Skeletal muscle tissue (tissue), 4 donors: ENCODE results near the gene RWDD4. TPM values are rescaled to one million over a fixed set of nuclear protein-coding genes. Genes with fewer than 3 reads are reported as not detected.

Experiments
- H3K27ac ChIP-seq: one replicate; pipeline ENCODE4 v1.7.0; 2013; ENCODE audit warnings: mild to moderate bottlenecking, low read depth, low read length, inconsistent platforms
- H3K27me3 ChIP-seq, 3 donors: one replicate each; pipeline ENCODE4 v1.7.0; 2013; ENCODE audit warnings: low read length in 3 of 3; ENCODE audit not compliant: control insufficient read depth in 3 of 3, insufficient read depth in 3 of 3
- H3K36me3 ChIP-seq, 3 donors: one replicate each; pipeline ENCODE4 v1.7.0; 2013; ENCODE audit warnings: low read length in 3 of 3; ENCODE audit not compliant: control insufficient read depth in 3 of 3, insufficient read depth in 3 of 3
- H3K4me1 ChIP-seq, 3 donors: one replicate each; pipeline ENCODE4 v1.7.0; 2013; ENCODE audit warnings: low read length in 3 of 3, mild to moderate bottlenecking in 3 of 3; ENCODE audit not compliant: control insufficient read depth in 3 of 3, insufficient read depth in 3 of 3
- H3K4me3 ChIP-seq, 3 donors: one replicate each; pipeline ENCODE4 v1.7.0; 2013; ENCODE audit warnings: low read length in 3 of 3
- H3K9ac ChIP-seq, 3 donors: one replicate each; pipeline ENCODE4 v1.7.0; 2013; ENCODE audit warnings: low read length in 3 of 3, mild to moderate bottlenecking in 3 of 3, moderate library complexity in 2 of 3, low read depth in 1 of 3
- H3K9me3 ChIP-seq, 3 donors: one replicate each; pipeline ENCODE4 v1.7.0; 2013; ENCODE audit warnings: low read length in 3 of 3; ENCODE audit not compliant: control insufficient read depth in 3 of 3
- total RNA-seq: library from RNA; depleted of rRNA; stranded (reverse); fragments of >200 nt; gene quantifications from one replicate; pipeline ENCODE4 v1.2.3, GENCODE V29; 2014
- donor health status: Osteomylitis.

RWDD4 gene
- total RNA-seq, result 13.6 TPM

DNA sequence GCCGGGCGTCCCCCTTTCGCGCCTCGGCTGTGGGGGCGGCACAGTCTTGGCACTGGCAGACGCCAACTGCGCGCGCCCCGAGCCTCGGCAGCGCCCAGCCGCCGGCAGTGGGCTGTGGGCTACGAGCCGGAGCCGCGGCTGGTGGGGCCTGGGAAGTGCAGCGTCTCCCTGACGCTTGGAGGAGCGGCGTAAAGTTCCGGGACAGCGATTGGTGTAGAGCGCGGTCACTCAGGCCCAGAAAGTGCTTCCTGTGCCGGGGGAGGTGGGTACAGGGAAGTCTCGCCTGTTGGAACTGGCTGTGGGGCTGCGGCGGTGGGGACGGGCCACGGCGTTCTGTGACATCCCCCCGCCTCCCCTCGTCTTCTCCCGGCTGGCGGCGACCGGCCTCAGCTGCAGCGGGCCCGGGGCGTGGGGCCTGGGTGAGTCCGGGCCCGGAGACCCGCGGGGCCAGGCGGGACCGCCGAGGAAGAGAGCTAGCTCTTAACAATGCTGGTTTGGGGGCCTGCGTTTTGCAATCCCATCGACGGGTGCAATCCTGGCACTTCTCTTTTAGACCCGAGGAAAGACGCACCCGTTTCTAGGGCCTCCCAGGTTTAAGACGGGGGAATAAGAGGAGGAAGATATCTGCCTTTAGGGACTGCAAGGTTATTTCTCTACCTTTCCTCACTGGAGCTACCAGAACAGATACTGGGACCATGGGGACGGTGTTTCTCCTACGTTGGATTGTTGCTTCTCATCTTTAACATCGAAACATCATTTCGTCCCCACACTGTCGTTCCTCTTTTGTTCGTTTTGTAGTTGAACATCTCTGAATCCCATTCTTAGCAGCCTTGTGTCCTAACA is at the start of gene RWDD4, which contains the start of gene TRAPPC11:
Gene RWDD4, minus strand, starts transcription at position 157 of the 843 bp plus-strand sequence. CDS start 233 bp downstream, outside the sequence.
Gene TRAPPC11, plus strand, starts transcription at position 265 of the 843 bp plus-strand sequence. CDS start 4,575 bp downstream, outside the sequence.
- Histone ChIP-seq H3K27ac (peak within 1 kb of the TSS; percentile 91), H3K9ac (peak within 1 kb of the TSS; percentile 83 to 97 (median 90)), H3K27me3 (no peaks in the 10 kb centered on the region), H3K4me1 (peaks cover 8 to 11% (median 11%) of the 10 kb centered on the region in 3 donors), H3K9me3 (no peaks in the 10 kb centered on the region), H3K36me3 (peaks cover under 1 to 7% (median 3%) of the 10 kb centered on the region in 3 donors), H3K4me3 (peak within 1 kb of the TSS; percentile 71 to 97 (median 92))

DNA sequence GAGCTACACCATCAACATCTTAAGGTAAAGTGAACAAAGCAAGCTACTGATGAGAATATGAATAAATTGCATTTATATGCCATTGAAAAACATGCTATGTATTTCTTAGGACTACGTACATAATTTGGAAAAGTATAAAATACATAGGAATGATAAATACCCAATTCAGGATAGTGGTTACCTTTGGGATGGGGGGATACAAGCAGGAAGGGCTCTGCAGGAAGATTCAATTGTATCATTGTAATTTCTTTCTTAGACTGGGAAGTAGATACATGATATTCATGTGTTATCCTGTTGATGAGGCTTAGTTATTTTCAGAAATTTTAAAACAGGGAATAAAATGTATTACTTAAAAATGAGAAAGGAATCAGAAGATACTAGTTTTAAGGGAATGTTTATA is 43.5 kb upstream of the RWDD4 start:
- H3K27ac ChIP-seq, result no peak overlapping the region
- no peaks in the 10 kb centered on the region for H3K4me1 ChIP-seq
- H3K9me3 ChIP-seq, result no peaks in the 10 kb centered on the region
- H3K4me3 ChIP-seq, result no peak overlapping the region
- H3K36me3 ChIP-seq, result peaks cover 35 to 63% (median 58%) of the 10 kb centered on the region in 3 donors
- no peaks in the 10 kb centered on the region for H3K27me3 ChIP-seq
- H3K9ac ChIP-seq, result no peak overlapping the region

DNA sequence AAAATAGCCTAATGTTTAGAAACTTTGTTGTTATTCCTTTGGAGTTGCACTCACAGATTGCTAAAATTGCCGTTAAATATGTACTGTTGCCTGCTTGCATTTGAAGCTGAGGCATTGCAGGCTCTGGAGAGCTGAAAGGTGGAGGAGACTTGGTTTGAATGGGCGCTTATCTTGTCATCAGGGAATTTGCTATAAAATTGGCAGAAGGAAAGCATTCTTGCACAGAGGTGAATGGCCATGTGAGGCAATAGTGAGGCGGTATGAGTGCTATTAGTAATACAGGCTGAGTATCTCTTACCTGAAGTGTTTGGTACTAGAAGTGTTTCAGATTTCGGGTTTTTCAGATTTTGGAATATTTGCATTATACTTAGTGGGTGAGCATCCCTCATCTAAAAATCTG is 41.4 kb upstream of the RWDD4 start:
- no peak overlapping the region for H3K27ac ChIP-seq
- no peaks in the 10 kb centered on the region for H3K4me1 ChIP-seq
- no peaks in the 10 kb centered on the region for H3K27me3 ChIP-seq
- H3K36me3 ChIP-seq, result peaks cover 44 to 71% (median 61%) of the 10 kb centered on the region in 3 donors
- H3K4me3 ChIP-seq, result no peak overlapping the region
- no peaks in the 10 kb centered on the region for H3K9me3 ChIP-seq
- no peak overlapping the region for H3K9ac ChIP-seq

DNA sequence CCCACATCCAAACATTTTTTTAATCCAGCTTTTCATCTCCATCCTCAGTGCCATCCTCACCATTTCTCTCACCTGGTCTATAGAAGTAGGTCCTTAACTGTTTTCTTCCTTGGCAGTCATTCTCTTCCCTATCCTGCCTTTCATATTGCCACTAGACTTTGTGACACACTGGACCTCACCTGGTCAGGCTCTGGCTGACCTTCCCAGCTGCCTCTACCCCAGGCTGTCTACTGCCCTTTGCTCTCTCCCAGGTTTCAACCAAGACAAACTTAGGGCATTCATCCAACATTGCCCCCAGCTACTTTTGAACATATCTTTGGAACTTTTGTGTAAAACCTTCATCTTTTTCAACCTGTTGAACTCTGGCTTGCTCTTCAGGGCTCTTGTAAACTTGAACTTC is 39.9 kb upstream of the RWDD4 start:
- H3K9me3 ChIP-seq, result no peaks in the 10 kb centered on the region
- H3K27ac ChIP-seq, result no peak overlapping the region
- H3K4me1 ChIP-seq, result no peaks in the 10 kb centered on the region
- H3K36me3 ChIP-seq, result peaks cover 44 to 78% (median 69%) of the 10 kb centered on the region in 3 donors
- no peaks in the 10 kb centered on the region for H3K27me3 ChIP-seq
- no peak overlapping the region for H3K4me3 ChIP-seq
- H3K9ac ChIP-seq, result no peak overlapping the region

DNA sequence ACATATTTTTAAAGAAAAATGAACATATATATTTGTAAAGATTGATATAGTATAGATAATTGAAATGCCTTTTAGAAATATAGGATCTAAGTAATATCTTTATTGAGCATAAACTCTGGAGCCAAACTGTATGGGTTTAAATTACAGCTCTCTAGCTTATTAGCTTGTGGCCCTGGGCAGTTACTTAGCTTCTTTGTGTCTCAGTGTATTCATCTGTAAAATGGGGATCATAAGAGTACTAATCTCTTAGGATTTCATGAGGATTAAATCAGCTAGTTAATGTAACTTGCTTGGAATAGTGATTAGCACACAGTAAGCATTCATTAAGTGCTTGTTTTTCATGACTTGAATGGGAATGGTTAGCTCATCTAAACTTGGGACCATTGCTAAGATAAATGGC is 32.9 kb upstream of the RWDD4 start:
- Histone ChIP-seq H3K9ac (no peak overlapping the region), H3K36me3 (peaks cover 20 to 61% (median 56%) of the 10 kb centered on the region in 3 donors)

DNA sequence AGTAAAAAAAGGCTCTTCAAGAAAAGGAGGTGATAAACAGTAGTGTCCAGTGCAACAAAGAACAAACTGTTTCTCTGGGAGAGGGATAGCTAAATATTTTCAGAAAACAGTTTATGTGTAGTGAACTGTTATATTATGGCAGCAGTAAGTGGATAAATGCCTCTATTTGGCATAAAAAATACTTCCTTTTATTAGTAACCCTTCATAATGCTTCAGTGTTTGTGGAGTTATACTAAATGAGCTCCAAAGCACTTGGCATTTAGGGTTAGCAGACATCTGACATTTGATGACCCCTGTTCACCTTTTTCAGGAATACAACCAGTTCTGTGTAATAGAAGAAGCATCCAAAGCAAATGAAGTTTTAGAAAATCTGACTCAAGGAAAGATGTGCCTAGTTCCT is 32.0 kb upstream of the RWDD4 start:
- H3K4me1 ChIP-seq, result no peaks in the 10 kb centered on the region
- H3K36me3 ChIP-seq, result peaks cover 18 to 66% (median 57%) of the 10 kb centered on the region in 3 donors
- no peaks in the 10 kb centered on the region for H3K9me3 ChIP-seq
- H3K27ac ChIP-seq, result no peak overlapping the region
- no peak overlapping the region for H3K9ac ChIP-seq
- H3K4me3 ChIP-seq, result no peak overlapping the region
- H3K27me3 ChIP-seq, result no peaks in the 10 kb centered on the region

More for the DNA sequence above, 32.9 kb upstream of the RWDD4 start:
- H3K4me1 ChIP-seq, result no peaks in the 10 kb centered on the region
- H3K9me3 ChIP-seq, result no peaks in the 10 kb centered on the region
- no peaks in the 10 kb centered on the region for H3K27me3 ChIP-seq
- no peak overlapping the region for H3K4me3 ChIP-seq
- no peak overlapping the region for H3K27ac ChIP-seq

DNA sequence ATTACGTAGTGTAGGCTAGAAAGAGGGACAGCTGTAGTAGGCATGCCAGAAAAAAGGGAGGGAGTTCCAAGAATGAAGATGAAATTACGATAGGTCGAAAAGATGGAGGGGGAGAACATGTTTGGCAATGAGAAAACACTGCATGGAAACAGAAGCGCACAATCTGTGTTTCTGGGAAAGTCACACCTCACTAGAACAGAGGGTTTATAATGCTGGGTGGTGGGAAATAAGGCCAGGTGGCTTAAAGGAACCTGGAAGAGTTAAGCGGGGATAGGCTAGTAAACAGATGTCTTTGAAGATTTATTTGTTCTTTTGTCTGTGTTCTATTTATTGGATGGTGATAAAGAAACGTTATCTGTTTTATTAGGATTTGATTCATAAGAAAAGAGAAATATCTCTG is 29.2 kb upstream of the RWDD4 start:
- Histone ChIP-seq H3K4me1 (no peaks in the 10 kb centered on the region), H3K27ac (no peak overlapping the region), H3K36me3 (peaks cover 22 to 59% (median 57%) of the 10 kb centered on the region in 3 donors), H3K9ac (no peak overlapping the region), H3K4me3 (no peak overlapping the region), H3K9me3 (no peaks in the 10 kb centered on the region), H3K27me3 (no peaks in the 10 kb centered on the region)

DNA sequence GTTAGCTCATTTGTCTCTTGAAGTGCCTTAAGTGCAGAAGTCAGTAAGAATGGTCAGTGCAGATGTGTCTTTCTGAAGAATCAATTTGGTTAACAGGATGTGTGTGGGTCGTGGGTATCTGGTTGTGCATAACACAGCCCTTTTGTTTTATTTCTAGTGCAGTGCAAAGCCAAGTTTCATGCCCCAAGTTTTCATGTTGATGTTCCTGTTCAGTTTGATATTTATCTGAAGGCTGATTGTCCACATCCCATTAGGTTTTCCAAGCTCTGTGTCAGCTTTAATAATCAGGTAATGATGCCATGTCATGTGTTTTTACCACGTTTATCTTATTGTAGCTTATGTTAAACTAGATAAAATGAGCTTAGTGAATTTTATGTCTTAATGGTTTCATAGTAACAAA is 27.5 kb upstream of the RWDD4 start:
- H3K9me3 ChIP-seq, result no peaks in the 10 kb centered on the region
- no peak overlapping the region for H3K27ac ChIP-seq
- no peaks in the 10 kb centered on the region for H3K4me1 ChIP-seq
- H3K27me3 ChIP-seq, result no peaks in the 10 kb centered on the region
- no peak overlapping the region for H3K9ac ChIP-seq
- no peak overlapping the region for H3K4me3 ChIP-seq
- peaks cover 15 to 49% (median 49%) of the 10 kb centered on the region in 3 donors for H3K36me3 ChIP-seq

DNA sequence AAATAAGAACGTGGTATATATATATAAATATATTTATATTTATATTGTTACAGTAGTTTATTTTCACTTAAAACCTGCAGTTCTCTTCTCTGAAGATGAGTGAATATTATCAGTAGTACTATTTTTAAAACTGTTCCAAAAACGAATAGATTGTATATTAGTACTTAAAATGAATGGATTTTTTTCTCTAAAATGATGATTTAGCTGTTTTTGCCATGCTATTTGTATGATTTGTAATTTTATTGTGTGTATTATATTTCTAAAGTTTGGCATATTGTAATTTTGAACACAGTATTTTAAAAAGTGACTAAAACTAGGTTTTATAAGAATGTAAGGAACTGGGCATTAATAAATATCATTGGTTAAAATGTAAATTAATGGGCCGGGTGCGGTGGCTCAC is 22.1 kb upstream of the RWDD4 start:
- Histone ChIP-seq H3K27me3 (no peaks in the 10 kb centered on the region), H3K4me3 (no peak overlapping the region), H3K4me1 (no peaks in the 10 kb centered on the region), H3K27ac (no peak overlapping the region), H3K36me3 (peaks cover 18 to 39% (median 39%) of the 10 kb centered on the region in 3 donors), H3K9me3 (no peaks in the 10 kb centered on the region), H3K9ac (no peak overlapping the region)

DNA sequence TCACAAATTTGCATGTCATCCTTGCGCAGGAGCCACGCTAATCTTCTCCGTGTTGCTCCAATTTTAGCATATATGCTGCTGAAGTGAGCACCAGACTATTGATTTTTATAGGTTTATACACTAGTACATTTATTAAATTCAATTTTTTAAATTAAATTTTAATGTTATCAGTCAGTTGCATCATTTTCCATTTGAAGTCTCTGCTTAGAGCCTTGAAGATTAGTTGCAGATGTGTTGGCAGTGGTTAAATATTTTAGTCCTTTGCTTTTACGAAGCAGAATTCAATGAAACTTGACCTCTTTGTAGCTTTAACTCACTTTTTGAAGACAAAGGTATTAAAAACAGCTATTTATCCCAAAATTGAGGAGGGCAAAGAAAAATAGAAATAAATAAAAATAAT is 16.6 kb upstream of the RWDD4 start:
- Histone ChIP-seq H3K36me3 (peaks cover 6 to 29% (median 28%) of the 10 kb centered on the region in 3 donors), H3K27me3 (no peaks in the 10 kb centered on the region), H3K27ac (no peak overlapping the region), H3K4me1 (no peaks in the 10 kb centered on the region), H3K9ac (no peak overlapping the region), H3K9me3 (no peaks in the 10 kb centered on the region), H3K4me3 (no peak overlapping the region)
